ENCODE results near the gene HSPA12A.

Gene HSPA12A

DNA sequence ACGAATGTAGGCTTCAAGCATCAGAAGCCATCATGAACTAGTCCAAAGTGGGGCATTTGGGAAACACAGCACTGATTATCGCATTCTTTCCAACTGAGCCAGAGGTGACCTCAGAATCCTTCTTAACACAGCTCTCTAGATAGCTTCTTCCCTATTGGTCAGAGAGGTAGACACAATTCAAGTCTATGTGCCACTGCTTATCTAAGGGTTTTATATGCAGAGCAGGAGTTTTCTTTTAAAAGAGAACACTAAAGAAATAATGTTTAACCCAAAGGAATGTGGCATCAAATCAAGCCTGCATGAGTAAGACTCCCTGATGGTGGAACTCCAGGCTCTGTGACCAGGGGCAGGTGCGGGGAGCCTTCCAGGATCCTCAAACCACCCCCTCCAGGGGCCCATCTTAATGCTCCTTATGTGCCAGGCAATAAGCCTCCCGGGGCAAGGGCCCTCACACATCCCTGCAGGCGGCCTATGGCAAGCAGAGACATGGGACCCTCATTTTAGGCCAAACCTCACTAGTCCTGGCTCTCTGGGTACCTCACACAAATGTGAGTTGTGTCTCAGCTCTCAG is 13.8 kb downstream of the HSPA12A start:
- H3K9ac ChIP-seq (ENCODE audit: low read length in 2 of 2) = no peak overlapping the region
- H3K27me3 ChIP-seq (ENCODE audit: control insufficient read depth in 1 of 2, insufficient read depth in 2 of 2, low read length in 2 of 2) = no peaks in the 10 kb centered on the region
- H3K4me3 ChIP-seq (ENCODE audit: low read length in 2 of 2) = no peak overlapping the region
- H3K27ac ChIP-seq (ENCODE audit: low read length) = no peak overlapping the region
- no peaks in the 10 kb centered on the region for H3K9me3 ChIP-seq (ENCODE audit: control insufficient read depth in 2 of 2, low read length in 2 of 2)
- H3K36me3 ChIP-seq (ENCODE audit: control insufficient read depth in 2 of 2, insufficient read depth in 2 of 2, low read length in 2 of 2) = peaks cover 0 to 2% of the 10 kb centered on the region in 2 donors
- H3K4me1 ChIP-seq (ENCODE audit: control insufficient read depth, insufficient read depth, low read length) = peaks cover 4% of the 10 kb centered on the region

DNA sequence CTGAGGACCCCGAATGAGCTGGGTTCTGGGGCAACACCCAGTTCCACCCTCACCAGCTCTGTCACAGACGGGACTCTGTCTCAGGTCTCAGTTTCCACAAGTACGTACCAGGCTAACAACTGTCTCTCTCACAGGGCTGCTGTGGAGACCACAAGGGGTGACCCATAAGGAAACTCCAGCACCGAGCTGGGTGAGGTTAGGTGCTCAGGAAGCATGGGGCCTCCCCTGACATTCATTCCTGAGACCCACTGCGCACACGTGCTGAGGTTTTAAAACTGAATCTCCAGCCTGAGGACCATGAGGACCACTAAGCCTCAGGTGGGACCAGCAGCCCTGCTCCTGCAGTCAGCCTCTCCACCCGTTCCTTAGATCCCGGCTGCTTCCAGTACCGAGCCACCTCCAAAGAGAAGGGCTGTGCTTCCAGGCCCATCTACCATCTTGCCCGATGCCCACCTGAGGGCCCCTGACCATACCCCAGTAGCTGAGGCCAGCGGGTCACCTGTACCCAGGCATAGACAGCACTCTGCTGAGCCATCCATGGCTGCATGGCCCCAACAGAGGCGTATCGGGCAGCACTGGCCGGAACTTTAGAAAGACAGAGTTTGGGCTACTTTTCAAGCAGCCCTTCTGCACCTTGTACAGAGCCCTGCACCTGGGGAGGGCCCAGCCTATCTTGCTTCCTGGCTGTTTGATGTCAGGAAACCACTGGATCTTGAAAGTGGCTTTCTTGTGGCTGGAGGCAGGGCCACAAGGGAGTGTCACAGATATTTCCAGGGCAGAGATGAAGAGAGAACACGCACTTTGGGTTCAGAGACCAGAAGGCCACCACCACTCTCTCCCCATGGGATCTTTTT is 18.7 kb downstream of the HSPA12A start:
- Histone ChIP-seq H3K9ac (ENCODE audit: low read length in 2 of 2) (no peak overlapping the region), H3K9me3 (ENCODE audit: control insufficient read depth in 2 of 2, low read length in 2 of 2) (no peaks in the 10 kb centered on the region)

GRCh38 chr10:116722736-116723427 is 19.5 kb downstream of the HSPA12A start:
- Histone ChIP-seq H3K9ac (ENCODE audit: low read length in 2 of 2) (no peak overlapping the region), H3K27ac (ENCODE audit: low read length) (no peak overlapping the region), H3K36me3 (ENCODE audit: control insufficient read depth in 2 of 2, insufficient read depth in 2 of 2, low read length in 2 of 2) (no peaks in the 10 kb centered on the region), H3K4me3 (ENCODE audit: low read length in 2 of 2) (no peak overlapping the region), H3K4me1 (ENCODE audit: control insufficient read depth, insufficient read depth, low read length) (peaks cover 12% of the 10 kb centered on the region), H3K9me3 (ENCODE audit: control insufficient read depth in 2 of 2, low read length in 2 of 2) (no peaks in the 10 kb centered on the region), H3K27me3 (ENCODE audit: control insufficient read depth in 1 of 2, insufficient read depth in 2 of 2, low read length in 2 of 2) (no peaks in the 10 kb centered on the region)

More for the DNA sequence above, 18.7 kb downstream of the HSPA12A start:
- no peaks in the 10 kb centered on the region for H3K27me3 ChIP-seq (ENCODE audit: control insufficient read depth in 1 of 2, insufficient read depth in 2 of 2, low read length in 2 of 2)
- H3K36me3 ChIP-seq (ENCODE audit: control insufficient read depth in 2 of 2, insufficient read depth in 2 of 2, low read length in 2 of 2) = no peaks in the 10 kb centered on the region
- H3K4me3 ChIP-seq (ENCODE audit: low read length in 2 of 2) = no peak overlapping the region
- H3K27ac ChIP-seq (ENCODE audit: low read length) = no peak overlapping the region
- peaks cover 12% of the 10 kb centered on the region for H3K4me1 ChIP-seq (ENCODE audit: control insufficient read depth, insufficient read depth, low read length)

GRCh38 chr10:116721547-116722392 is 20.6 kb downstream of the HSPA12A start:
- Histone ChIP-seq H3K4me3 (ENCODE audit: low read length in 2 of 2) (no peak overlapping the region), H3K27me3 (ENCODE audit: control insufficient read depth in 1 of 2, insufficient read depth in 2 of 2, low read length in 2 of 2) (no peaks in the 10 kb centered on the region), H3K9ac (ENCODE audit: low read length in 2 of 2) (no peak overlapping the region), H3K9me3 (ENCODE audit: control insufficient read depth in 2 of 2, low read length in 2 of 2) (no peaks in the 10 kb centered on the region), H3K27ac (ENCODE audit: low read length) (no peak overlapping the region), H3K36me3 (ENCODE audit: control insufficient read depth in 2 of 2, insufficient read depth in 2 of 2, low read length in 2 of 2) (no peaks in the 10 kb centered on the region), H3K4me1 (ENCODE audit: control insufficient read depth, insufficient read depth, low read length) (peaks cover 15% of the 10 kb centered on the region)

DNA sequence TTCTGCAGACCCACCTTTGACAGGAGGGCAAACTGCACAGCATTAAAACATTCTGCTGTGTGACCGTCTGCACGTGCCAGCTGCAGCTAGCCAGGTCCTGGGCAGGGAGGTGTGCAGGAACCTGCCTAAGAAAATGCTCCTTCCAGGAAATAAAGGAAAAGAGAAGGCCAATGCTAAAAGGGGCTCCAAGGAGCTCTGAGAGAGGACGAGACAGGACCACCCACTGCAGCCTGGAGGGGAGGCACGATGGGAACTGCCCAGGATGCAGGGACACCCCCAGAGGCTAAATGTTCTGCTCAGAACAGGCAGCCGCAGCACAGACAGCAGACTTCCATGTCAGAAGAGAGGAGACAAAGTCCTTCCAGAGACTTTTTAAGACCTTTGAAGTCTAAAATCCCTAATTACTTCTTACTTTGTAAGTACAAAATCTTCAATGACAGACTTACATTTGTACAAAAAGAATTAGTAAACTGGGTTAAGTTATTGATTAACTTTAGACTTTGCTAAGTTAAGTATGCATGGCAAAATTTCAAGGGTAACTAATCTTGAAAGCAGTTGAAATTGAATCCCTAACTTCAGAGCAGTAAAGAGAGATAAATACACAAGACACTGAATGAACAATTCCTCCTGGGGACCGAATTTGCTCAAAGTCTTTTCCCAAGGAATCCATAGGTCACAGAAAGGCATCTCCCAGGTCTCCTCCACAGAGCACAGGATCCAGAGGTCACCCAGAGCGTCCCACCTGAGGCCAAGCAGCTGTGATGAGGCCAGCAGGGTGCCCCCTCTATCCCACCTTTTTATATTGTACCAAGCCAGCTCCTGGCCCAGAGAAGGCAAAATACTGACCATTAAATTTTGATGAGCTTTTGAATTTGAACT is 21.5 kb downstream of the HSPA12A start:
- no peaks in the 10 kb centered on the region for H3K9me3 ChIP-seq (ENCODE audit: control insufficient read depth in 2 of 2, low read length in 2 of 2)
- H3K9ac ChIP-seq (ENCODE audit: low read length in 2 of 2) = no peak overlapping the region
- H3K36me3 ChIP-seq (ENCODE audit: control insufficient read depth in 2 of 2, insufficient read depth in 2 of 2, low read length in 2 of 2) = no peaks in the 10 kb centered on the region
- H3K4me3 ChIP-seq (ENCODE audit: low read length in 2 of 2) = no peak overlapping the region
- H3K4me1 ChIP-seq (ENCODE audit: control insufficient read depth, insufficient read depth, low read length) = peaks cover 22% of the 10 kb centered on the region
- H3K27me3 ChIP-seq (ENCODE audit: control insufficient read depth in 1 of 2, insufficient read depth in 2 of 2, low read length in 2 of 2) = no peaks in the 10 kb centered on the region
- no peak overlapping the region for H3K27ac ChIP-seq (ENCODE audit: low read length)

- peaks cover 22% of the 10 kb centered on the region for H3K4me1 ChIP-seq (ENCODE audit: control insufficient read depth, insufficient read depth, low read length)
- no peak overlapping the region for H3K9ac ChIP-seq (ENCODE audit: low read length in 2 of 2)
- no peak overlapping the region for H3K4me3 ChIP-seq (ENCODE audit: low read length in 2 of 2)
- no peaks in the 10 kb centered on the region for H3K9me3 ChIP-seq (ENCODE audit: control insufficient read depth in 2 of 2, low read length in 2 of 2)
- H3K36me3 ChIP-seq (ENCODE audit: control insufficient read depth in 2 of 2, insufficient read depth in 2 of 2, low read length in 2 of 2) = no peaks in the 10 kb centered on the region
- H3K27me3 ChIP-seq (ENCODE audit: control insufficient read depth in 1 of 2, insufficient read depth in 2 of 2, low read length in 2 of 2) = no peaks in the 10 kb centered on the region
- H3K27ac ChIP-seq (ENCODE audit: low read length) = no peak overlapping the region
Observed at GRCh38 chr10:116720241-116720643, 22.1 kb downstream of the HSPA12A start.

- Histone ChIP-seq H3K36me3 (ENCODE audit: control insufficient read depth in 2 of 2, insufficient read depth in 2 of 2, low read length in 2 of 2) (no peaks in the 10 kb centered on the region), H3K9me3 (ENCODE audit: control insufficient read depth in 2 of 2, low read length in 2 of 2) (no peaks in the 10 kb centered on the region), H3K4me3 (ENCODE audit: low read length in 2 of 2) (no peak overlapping the region), H3K27me3 (ENCODE audit: control insufficient read depth in 1 of 2, insufficient read depth in 2 of 2, low read length in 2 of 2) (no peaks in the 10 kb centered on the region), H3K27ac (ENCODE audit: low read length) (no peak overlapping the region), H3K9ac (ENCODE audit: low read length in 2 of 2) (no peak overlapping the region), H3K4me1 (ENCODE audit: control insufficient read depth, insufficient read depth, low read length) (peaks cover 22% of the 10 kb centered on the region)
Observed at GRCh38 chr10:116719804-116720203, 22.6 kb downstream of the HSPA12A start.

DNA sequence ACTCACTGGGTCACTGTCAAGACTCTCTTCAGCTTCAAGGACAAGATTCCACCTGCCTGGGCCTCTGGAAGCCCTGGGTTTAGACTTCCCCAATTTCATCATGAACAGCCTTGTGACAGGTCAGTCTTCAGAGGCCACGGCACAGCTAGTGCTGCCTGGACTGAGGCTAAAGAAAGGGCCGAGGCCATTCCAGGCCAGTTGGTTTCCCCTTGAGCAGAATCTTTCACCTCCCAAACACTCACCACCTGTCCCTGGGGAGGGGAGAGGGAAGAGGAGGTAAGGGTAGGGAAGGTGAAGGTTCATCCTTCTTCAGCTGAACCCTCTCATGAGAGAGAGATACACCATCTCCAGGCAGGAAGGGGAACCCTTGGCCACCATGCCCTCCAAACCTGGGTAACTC is 24.3 kb downstream of the HSPA12A start:
- no peak overlapping the region for H3K27ac ChIP-seq (ENCODE audit: low read length)
- no peaks in the 10 kb centered on the region for H3K9me3 ChIP-seq (ENCODE audit: control insufficient read depth in 2 of 2, low read length in 2 of 2)
- H3K9ac ChIP-seq (ENCODE audit: low read length in 2 of 2) = no peak overlapping the region
- no peak overlapping the region for H3K4me3 ChIP-seq (ENCODE audit: low read length in 2 of 2)
- H3K36me3 ChIP-seq (ENCODE audit: control insufficient read depth in 2 of 2, insufficient read depth in 2 of 2, low read length in 2 of 2) = no peaks in the 10 kb centered on the region
- H3K4me1 ChIP-seq (ENCODE audit: control insufficient read depth, insufficient read depth, low read length) = peaks cover 20% of the 10 kb centered on the region
- no peaks in the 10 kb centered on the region for H3K27me3 ChIP-seq (ENCODE audit: control insufficient read depth in 1 of 2, insufficient read depth in 2 of 2, low read length in 2 of 2)

DNA sequence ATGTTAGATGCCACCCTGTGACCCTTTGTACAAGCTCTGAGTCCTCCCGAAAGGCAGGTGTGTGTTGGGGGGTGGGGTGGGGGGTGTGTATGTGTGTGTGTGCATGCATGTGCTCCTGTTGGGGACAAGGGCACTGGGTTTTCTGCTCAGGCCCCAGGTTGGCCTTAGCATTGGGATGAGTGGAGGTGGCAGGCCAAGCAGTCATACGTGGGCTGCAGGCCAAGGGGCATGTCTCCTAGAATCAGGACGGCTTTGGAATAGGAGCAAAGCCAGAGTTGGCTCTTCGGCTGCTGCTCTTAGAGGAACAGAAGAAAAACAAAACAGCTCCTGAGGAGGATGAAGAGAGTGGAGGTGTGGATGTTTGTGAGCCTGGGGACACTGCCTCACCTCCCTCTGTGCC is 26.0 kb downstream of the HSPA12A start:
- Histone ChIP-seq H3K9ac (ENCODE audit: low read length in 2 of 2) (no peak overlapping the region), H3K27ac (ENCODE audit: low read length) (no peak overlapping the region), H3K4me3 (ENCODE audit: low read length in 2 of 2) (no peak overlapping the region), H3K9me3 (ENCODE audit: control insufficient read depth in 2 of 2, low read length in 2 of 2) (no peaks in the 10 kb centered on the region), H3K4me1 (ENCODE audit: control insufficient read depth, insufficient read depth, low read length) (peaks cover 14% of the 10 kb centered on the region), H3K27me3 (ENCODE audit: control insufficient read depth in 1 of 2, insufficient read depth in 2 of 2, low read length in 2 of 2) (no peaks in the 10 kb centered on the region), H3K36me3 (ENCODE audit: control insufficient read depth in 2 of 2, insufficient read depth in 2 of 2, low read length in 2 of 2) (no peaks in the 10 kb centered on the region)

Data from stomach smooth muscle (tissue), 2 donors.